NT2/D1 (cell line): ENCODE results near the gene PPP2R3A.

Experiments used
- SUZ12 ChIP-seq: IDR thresholded peaks from 2 replicates; pipeline ENCODE4 v1.6.1; 2011; ENCODE audit not compliant: insufficient read length, insufficient read depth; ENCODE audit errors: extremely low read depth
- YY1 ChIP-seq: IDR thresholded peaks from 2 replicates; pipeline ENCODE4 v1.6.1; 2011; ENCODE audit not compliant: insufficient read length, insufficient read depth

- no peak for TF ChIP-seq SUZ12
- no peak for TF ChIP-seq YY1
Observed at GRCh38 chr3:136141291-136141785, 175.8 kb downstream of the PPP2R3A start.
